H9 (cell line): ENCODE measurements around the gene CERS5. TPM values are rescaled to one million over a fixed set of nuclear protein-coding genes. Genes with fewer than 3 reads are reported as not detected.

Source experiments
- DNase-seq: peaks from one replicate; pipeline ENCODE4 v3.0.0-alpha.2; 2017
- H2AFZ ChIP-seq: one replicate; pipeline ENCODE4 v1.6.1; 2013; ENCODE audit warnings: mild to moderate bottlenecking, low read length, control low read depth, moderate library complexity
- H2AK5ac ChIP-seq: 2 replicates; pipeline ENCODE4 v1.6.1; 2013; ENCODE audit warnings: low read length, control low read depth, mixed read lengths; ENCODE audit not compliant: insufficient read length
- H2BK120ac ChIP-seq: one replicate; pipeline ENCODE4 v1.6.1; 2013; ENCODE audit warnings: low read depth, mild to moderate bottlenecking, low read length, control low read depth, inconsistent platforms; ENCODE audit not compliant: poor library complexity, severe bottlenecking
- H2BK12ac ChIP-seq: 2 replicates; pipeline ENCODE4 v1.6.1; 2013; ENCODE audit warnings: low read length, control low read depth, mixed read lengths, low read depth; ENCODE audit not compliant: insufficient read length
- H2BK15ac ChIP-seq: 2 replicates; pipeline ENCODE4 v1.6.1; 2013; ENCODE audit warnings: low read depth, low read length, control low read depth
- H2BK20ac ChIP-seq: one replicate; pipeline ENCODE4 v1.6.1; 2013; ENCODE audit warnings: low read depth, mild to moderate bottlenecking, low read length, control low read depth, inconsistent platforms; ENCODE audit not compliant: poor library complexity, severe bottlenecking
- H2BK5ac ChIP-seq: 2 replicates; pipeline ENCODE4 v1.6.1; 2013; ENCODE audit warnings: low read length, control low read depth, mixed read lengths; ENCODE audit not compliant: insufficient read length
- H3K14ac ChIP-seq: 2 replicates; pipeline ENCODE4 v1.6.1; 2013; ENCODE audit warnings: low read length, control low read depth; ENCODE audit not compliant: insufficient read depth
- H3K18ac ChIP-seq: 2 replicates; pipeline ENCODE4 v1.6.1; 2013; ENCODE audit warnings: low read depth, mild to moderate bottlenecking, mixed read lengths, low read length, control low read depth; ENCODE audit not compliant: insufficient read length
- H3K23ac ChIP-seq: 2 replicates; pipeline ENCODE4 v1.6.1; 2013; ENCODE audit warnings: low read length, control low read depth, mixed read lengths, low read depth; ENCODE audit not compliant: insufficient read length
- H3K23me2 ChIP-seq: 2 replicates; pipeline ENCODE4 v1.6.1; 2013; ENCODE audit warnings: low read depth, mild to moderate bottlenecking, mixed read lengths, low read length, control low read depth; ENCODE audit not compliant: insufficient read length, poor library complexity, severe bottlenecking
- H3K27ac ChIP-seq: 2 replicates; pipeline ENCODE4 v1.5.1; 2013; ENCODE audit warnings: low read length, control low read depth, mixed read lengths, low read depth; ENCODE audit not compliant: insufficient read length
- H3K27me3 ChIP-seq: 2 replicates; pipeline ENCODE4 v1.6.1; 2013; ENCODE audit warnings: low read length, control low read depth, inconsistent platforms; ENCODE audit not compliant: insufficient read depth
- H3K4ac ChIP-seq: 2 replicates; pipeline ENCODE4 v1.6.1; 2013; ENCODE audit warnings: low read depth, mild to moderate bottlenecking, control low read depth, inconsistent platforms, low read length, moderate library complexity
- H3K4me1 ChIP-seq: 2 replicates; pipeline ENCODE4 v1.6.1; 2013; ENCODE audit warnings: low read length, control low read depth, inconsistent platforms; ENCODE audit not compliant: insufficient read depth
- H3K4me2 ChIP-seq: 2 replicates; pipeline ENCODE4 v1.6.1; 2013; ENCODE audit warnings: low read length, control low read depth, mixed read lengths; ENCODE audit not compliant: insufficient read length, insufficient read depth
- H3K56ac ChIP-seq: 2 replicates; pipeline ENCODE4 v1.6.1; 2013; ENCODE audit warnings: low read depth, mild to moderate bottlenecking, mixed read lengths, low read length, control low read depth; ENCODE audit not compliant: insufficient read length
- H3K79me1 ChIP-seq: 2 replicates; pipeline ENCODE4 v1.6.1; 2013; ENCODE audit warnings: low read depth, mild to moderate bottlenecking, moderate library complexity, low read length, control low read depth, inconsistent platforms; ENCODE audit not compliant: insufficient read depth, poor library complexity, severe bottlenecking
- H3K79me2 ChIP-seq: 2 replicates; pipeline ENCODE4 v1.6.1; 2013; ENCODE audit warnings: low read length, control low read depth, inconsistent platforms; ENCODE audit not compliant: insufficient read depth
- H3K9ac ChIP-seq: 2 replicates; pipeline ENCODE4 v1.6.1; 2013; ENCODE audit warnings: low read length, control low read depth, mixed read lengths; ENCODE audit not compliant: insufficient read length; ENCODE audit errors: extremely low read depth
- H3K9me3 ChIP-seq: one replicate; pipeline ENCODE4 v1.6.1; 2013; ENCODE audit warnings: low read depth, low read length, inconsistent platforms; ENCODE audit not compliant: control insufficient read depth
- H3T11ph ChIP-seq: one replicate; pipeline ENCODE4 v1.6.1; 2013; ENCODE audit warnings: mild to moderate bottlenecking, low read length, control low read depth, inconsistent platforms
- H4K20me1 ChIP-seq: one replicate; pipeline ENCODE4 v1.6.1; 2013; ENCODE audit not compliant: control insufficient read depth, insufficient read length, insufficient read depth
- H4K5ac ChIP-seq: 2 replicates; pipeline ENCODE4 v1.6.1; 2013; ENCODE audit warnings: low read depth, mild to moderate bottlenecking, mixed read lengths, low read length, control low read depth; ENCODE audit not compliant: insufficient read length
- H4K8ac ChIP-seq: replicated peaks from 2 replicates; pipeline ENCODE4 v1.6.1; 2013; ENCODE audit warnings: low read length, control low read depth, mixed read lengths, low read depth; ENCODE audit not compliant: insufficient read length
- H4K91ac ChIP-seq: 2 replicates; pipeline ENCODE4 v1.6.1; 2013; ENCODE audit warnings: low read depth, mild to moderate bottlenecking, moderate library complexity, mixed read lengths, low read length, control low read depth; ENCODE audit not compliant: insufficient read length
- H3K27ac Mint-ChIP-seq, 3 experiments: 2 replicates in 2 of 3; 3 replicates in 1 of 3; pipeline ENCODE4 v1.8.0; 2020 to 2021; ENCODE audit warnings: mixed read lengths in 3 of 3, mild to moderate bottlenecking in 1 of 3, moderate library complexity in 1 of 3
- H3K27me3 Mint-ChIP-seq: 2 replicates; pipeline ENCODE4 v1.8.0; 2021; ENCODE audit warnings: low read depth, mild to moderate bottlenecking, moderate library complexity, mixed read lengths
- H3K36me3 Mint-ChIP-seq, 3 experiments: 2 replicates in 2 of 3; 3 replicates in 1 of 3; pipeline ENCODE4 v1.8.0; 2020 to 2021; ENCODE audit warnings: low read depth in 3 of 3, mixed read lengths in 3 of 3; ENCODE audit not compliant: insufficient read depth in 1 of 3
- H3K4me1 Mint-ChIP-seq, 2 experiments: 2 replicates each; pipeline ENCODE4 v1.8.0; 2020; ENCODE audit warnings: mixed read lengths in 2 of 2
- H3K4me3 Mint-ChIP-seq, 2 experiments: 2 replicates in 1 of 2; 3 replicates in 1 of 2; pipeline ENCODE4 v1.8.0; 2020 to 2021; ENCODE audit warnings: mild to moderate bottlenecking in 2 of 2, mixed read lengths in 2 of 2, moderate library complexity in 1 of 2
- H3K9me3 Mint-ChIP-seq, 2 experiments: 2 replicates in 1 of 2; 3 replicates in 1 of 2; pipeline ENCODE4 v1.8.0; 2020; ENCODE audit warnings: mild to moderate bottlenecking in 2 of 2, mixed read lengths in 2 of 2, moderate library complexity in 1 of 2
- WGBS: extraction: QIAGEN DNeasy Blood & Tissue Kit; methylation state at CpG from one replicate; pipeline ENCODE4 v1.1.7; 2013; ENCODE audit warnings: missing lambda C conversion rate, low lambda C conversion rate, mixed read lengths; ENCODE audit not compliant: insufficient read length; ENCODE audit errors: extremely low coverage; 5-methylcytosine and 5-hydroxymethylcytosine counted together
- total RNA-seq: library from RNA; stranded (reverse); gene quantifications from 2 replicates; pipeline ENCODE4 v1.2.1, GENCODE V29; 2021
- TF ChIP-seq, protein P1 (sequence below): fragments of 200-600 bp; sonication (generic); conservative IDR thresholded peaks from 3 replicates; pipeline ENCODE4 v1.8.0; 2021; ENCODE audit warnings: antibody characterized with exemption, mild to moderate bottlenecking

CERS5 gene
- total RNA-seq, 1 experiment from 2014 or later: 68.8 TPM

DNA sequence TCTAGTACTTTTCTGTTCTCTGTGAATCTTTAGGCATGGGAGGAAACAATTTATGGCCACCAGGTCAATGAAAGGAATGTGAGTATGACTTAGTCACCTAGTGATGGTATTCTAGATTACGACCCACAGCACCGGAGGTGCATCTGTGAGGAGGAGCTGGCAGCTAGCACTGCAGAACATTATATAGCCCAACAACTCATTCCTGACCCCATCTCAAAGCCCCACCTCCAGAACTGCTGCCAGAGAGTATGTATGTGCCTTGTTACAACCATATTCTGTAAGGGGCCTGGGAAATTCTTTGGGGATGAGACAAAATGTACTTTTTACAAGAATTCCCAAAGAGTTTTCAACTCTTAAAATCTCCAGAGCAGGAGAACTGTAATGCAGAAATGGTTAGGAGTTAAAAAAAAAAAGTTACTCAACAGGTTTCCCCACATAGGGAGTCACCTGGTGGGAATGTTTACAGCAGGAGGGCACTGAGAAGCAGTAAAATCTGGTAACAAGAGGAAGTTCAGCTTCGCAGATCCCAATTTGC, 34.9 kb upstream of the CERS5 start:
- no CpG with 5 or more reads among the region's 3 CpGs for WGBS
- Mint-ChIP-seq H3K36me3 (peaks cover 24 to 55% (median 28%) of the 10 kb centered on the region in 3 experiments; a peak in 6 of 7 replicates), H3K27ac (peak overlapping the region; percentile 70 to 95 (median 86); a peak in 6 of 7 replicates), H3K27me3 (no peaks in the 10 kb centered on the region), H3K4me3 (0 out of 5 replicates have a peak overlapping the region, but pooled peaks of 1 of the 2 experiments have one; percentile 23), H3K4me1 (peaks cover 10 to 12% of the 10 kb centered on the region in 2 experiments), H3K9me3 (no peaks in the 10 kb centered on the region)
- no peak overlapping the region for H2AFZ ChIP-seq
- no peak overlapping the region for H2BK5ac ChIP-seq
- no peak overlapping the region for H3K14ac ChIP-seq
- H3K27me3 ChIP-seq: no peaks in the 10 kb centered on the region
- TF ChIP-seq, protein P1, sequence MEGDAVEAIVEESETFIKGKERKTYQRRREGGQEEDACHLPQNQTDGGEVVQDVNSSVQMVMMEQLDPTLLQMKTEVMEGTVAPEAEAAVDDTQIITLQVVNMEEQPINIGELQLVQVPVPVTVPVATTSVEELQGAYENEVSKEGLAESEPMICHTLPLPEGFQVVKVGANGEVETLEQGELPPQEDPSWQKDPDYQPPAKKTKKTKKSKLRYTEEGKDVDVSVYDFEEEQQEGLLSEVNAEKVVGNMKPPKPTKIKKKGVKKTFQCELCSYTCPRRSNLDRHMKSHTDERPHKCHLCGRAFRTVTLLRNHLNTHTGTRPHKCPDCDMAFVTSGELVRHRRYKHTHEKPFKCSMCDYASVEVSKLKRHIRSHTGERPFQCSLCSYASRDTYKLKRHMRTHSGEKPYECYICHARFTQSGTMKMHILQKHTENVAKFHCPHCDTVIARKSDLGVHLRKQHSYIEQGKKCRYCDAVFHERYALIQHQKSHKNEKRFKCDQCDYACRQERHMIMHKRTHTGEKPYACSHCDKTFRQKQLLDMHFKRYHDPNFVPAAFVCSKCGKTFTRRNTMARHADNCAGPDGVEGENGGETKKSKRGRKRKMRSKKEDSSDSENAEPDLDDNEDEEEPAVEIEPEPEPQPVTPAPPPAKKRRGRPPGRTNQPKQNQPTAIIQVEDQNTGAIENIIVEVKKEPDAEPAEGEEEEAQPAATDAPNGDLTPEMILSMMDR: no peak
- H3K56ac ChIP-seq: no peak overlapping the region
- no peak overlapping the region for H4K8ac ChIP-seq
- no peaks in the 10 kb centered on the region for H3K79me1 ChIP-seq
- H4K5ac ChIP-seq: no peak overlapping the region
- H3K4me2 ChIP-seq: no peak overlapping the region
- H3K9ac ChIP-seq: no peak overlapping the region
- H2BK12ac ChIP-seq: no peak overlapping the region
- H3K23me2 ChIP-seq: no peaks in the 10 kb centered on the region
- H4K91ac ChIP-seq: no peak overlapping the region
- no peaks in the 10 kb centered on the region for H3K9me3 ChIP-seq
- peak overlapping the region; percentile 63 for H3K27ac ChIP-seq
- no peak overlapping the region for H2BK15ac ChIP-seq
- H2BK120ac ChIP-seq: no peak overlapping the region
- no peaks in the 10 kb centered on the region for H3K79me2 ChIP-seq
- H2AK5ac ChIP-seq: no peak overlapping the region
- no peak overlapping the region for H3K23ac ChIP-seq
- no peak overlapping the region for H3T11ph ChIP-seq
- DNase-seq: peak; percentile 47
- no peak overlapping the region for H3K4ac ChIP-seq
- no peaks in the 10 kb centered on the region for H4K20me1 ChIP-seq
- peaks cover 2% of the 10 kb centered on the region for H3K4me1 ChIP-seq
- no peak overlapping the region for H2BK20ac ChIP-seq
- H3K18ac ChIP-seq: no peak overlapping the region
